Calu3 (cell line): ENCODE data around the gene BIN2. TPM values are rescaled to one million over a fixed set of nuclear protein-coding genes. Genes with fewer than 3 reads are reported as not detected.

ENCODE experiments used
- BruUV-seq: library from RNA; stranded (reverse); fragments of 400-500 nt; replicated peaks from 2 replicates; lab custom pipeline; 2021; lab: Mats Ljungman, UMichigan
- CTCF ChIA-PET: fragments of 300-600 bp; sonication (Branson Sonifier 250); formaldehyde crosslinking; loops from one replicate; lab custom pipeline; 2022; ENCODE audit warnings: antibody characterized with exemption; lab: Charles Lee
- DNase-seq: peaks from one replicate; pipeline ENCODE4 v3.0.0; 2022
- H3K27ac Mint-ChIP-seq: one replicate; pipeline ENCODE4 v1.8.0; 2022; ENCODE audit warnings: mixed read lengths; ENCODE audit not compliant: unreplicated experiment
- H3K27me3 Mint-ChIP-seq: one replicate; pipeline ENCODE4 v1.8.0; 2022; ENCODE audit warnings: mixed read lengths; ENCODE audit not compliant: unreplicated experiment
- H3K36me3 Mint-ChIP-seq: one replicate; pipeline ENCODE4 v1.8.0; 2022; ENCODE audit warnings: mild to moderate bottlenecking, moderate library complexity, mixed read lengths; ENCODE audit not compliant: insufficient read depth, unreplicated experiment
- H3K4me1 Mint-ChIP-seq: one replicate; pipeline ENCODE4 v1.8.0; 2022; ENCODE audit warnings: mild to moderate bottlenecking, low read depth, mixed read lengths; ENCODE audit not compliant: unreplicated experiment
- H3K4me3 Mint-ChIP-seq: one replicate; pipeline ENCODE4 v1.8.0; 2022; ENCODE audit warnings: mild to moderate bottlenecking, low read depth, moderate library complexity, mixed read lengths; ENCODE audit not compliant: unreplicated experiment
- H3K9me3 Mint-ChIP-seq: one replicate; pipeline ENCODE4 v1.8.0; 2022; ENCODE audit warnings: low read depth, mixed read lengths; ENCODE audit not compliant: unreplicated experiment
- CTCF ChIP-seq: fragments of 200-600 bp; IDR thresholded peaks from one replicate; pipeline ENCODE4 v1.8.0; 2022; ENCODE audit warnings: antibody characterized with exemption; ENCODE audit not compliant: unreplicated experiment
- intact Hi-C: fragments of 100-400 bp; cut with micrococcal nuclease; formaldehyde crosslinking; loops from one replicate; pipeline ENCODE4 v1.10.0; 2022; ENCODE audit not compliant: unreplicated experiment
- total RNA-seq: library from RNA; stranded (reverse); gene quantifications from 2 replicates; pipeline ENCODE4 v1.2.3, GENCODE V29; 2022

BIN2 gene
- total RNA-seq, 1 experiment from 2014 or later, result not detected

GRCh38 chr12:51238037-51238509 lies 85.9 kb downstream of the BIN2 start:
- peak overlapping the region; percentile 79 for H3K4me3 Mint-ChIP-seq
- BruUV-seq, result no TSS peak
- H3K9me3 Mint-ChIP-seq, result no peaks in the 10 kb centered on the region
- no peaks in the 10 kb centered on the region for H3K27me3 Mint-ChIP-seq
- CTCF ChIA-PET, result interaction anchor here (0.6 to 1.2 kb wide), 3 partner anchors 20 to 496 kb away, joined by 3 to 7 read pairs (median 3); partner anchors contain the start of gene POU6F1
- TF ChIP-seq CTCF, result no peak
- peaks cover 54% of the 10 kb centered on the region for H3K36me3 Mint-ChIP-seq
- peak overlapping the region; percentile 99 for H3K27ac Mint-ChIP-seq
- DNase-seq, result no peak
- H3K4me1 Mint-ChIP-seq, result no peaks in the 10 kb centered on the region
- intact Hi-C loops, result no loop called here

- BruUV-seq, result no TSS peak
Measured at GRCh38 chr12:51234530-51234929, 89.4 kb downstream of the BIN2 start.

GRCh38 chr12:51232642-51233041 lies 91.3 kb downstream of the BIN2 start:
- Mint-ChIP-seq H3K27me3 (no peaks in the 10 kb centered on the region), H3K27ac (no peak overlapping the region), H3K4me1 (no peaks in the 10 kb centered on the region), H3K36me3 (peaks cover under 1% of the 10 kb centered on the region), H3K9me3 (no peaks in the 10 kb centered on the region), H3K4me3 (no peak overlapping the region)
- TF ChIP-seq CTCF, result no peak
- DNase-seq, result no peak
- CTCF ChIA-PET, result interaction anchor here (0.6 kb wide), 1 partner anchor 103 kb away, joined by 3 read pairs; no protein-coding TSS in a partner anchor
- intact Hi-C loops, result no loop called here
- no TSS peak for BruUV-seq

More at GRCh38 chr12:51234530-51234929, 89.4 kb downstream of the BIN2 start:
- no peak for TF ChIP-seq CTCF
- Mint-ChIP-seq H3K36me3 (peaks cover 19% of the 10 kb centered on the region), H3K4me3 (no peak overlapping the region), H3K27ac (no peak overlapping the region), H3K4me1 (no peaks in the 10 kb centered on the region), H3K27me3 (no peaks in the 10 kb centered on the region), H3K9me3 (no peaks in the 10 kb centered on the region)
- no peak for DNase-seq
- CTCF ChIA-PET, result no interaction called here
- intact Hi-C loops, result no loop called here

Other genes starting within 250 kb of the BIN2 start
- gene CSRNP2, start 240.6 kb downstream of the BIN2 start, total RNA-seq, result 18.1 and 19.5 TPM in 2 replicates
- 19.3 and 19.6 TPM in 2 replicates for gene TFCP2, start 151.0 kb downstream of the BIN2 start, total RNA-seq
- gene POU6F1, start 106.1 kb downstream of the BIN2 start, total RNA-seq, result 2.5 and 4.2 TPM in 2 replicates
- 96.3 and 103 TPM in 2 replicates for gene DAZAP2, start 85.3 kb downstream of the BIN2 start, total RNA-seq
- gene SMAGP, start 53.8 kb downstream of the BIN2 start, total RNA-seq, result 60.9 and 64.1 TPM in 2 replicates
- gene CELA1, start 22.5 kb upstream of the BIN2 start, total RNA-seq, result not detected in 2 replicates
- gene GALNT6, start 67.2 kb upstream of the BIN2 start, total RNA-seq, result 34.0 and 45.3 TPM in 2 replicates
- 0.76 and 1.1 TPM in 2 replicates for gene SLC4A8, start 100.7 kb upstream of the BIN2 start, total RNA-seq